Measurements from ENCODE around the gene C22orf31. TPM values are rescaled to one million over a fixed set of nuclear protein-coding genes. Genes with fewer than 3 reads are reported as not detected.

Gene C22orf31
- total RNA-seq, 1 experiment from 2014 or later = not detected

DNA sequence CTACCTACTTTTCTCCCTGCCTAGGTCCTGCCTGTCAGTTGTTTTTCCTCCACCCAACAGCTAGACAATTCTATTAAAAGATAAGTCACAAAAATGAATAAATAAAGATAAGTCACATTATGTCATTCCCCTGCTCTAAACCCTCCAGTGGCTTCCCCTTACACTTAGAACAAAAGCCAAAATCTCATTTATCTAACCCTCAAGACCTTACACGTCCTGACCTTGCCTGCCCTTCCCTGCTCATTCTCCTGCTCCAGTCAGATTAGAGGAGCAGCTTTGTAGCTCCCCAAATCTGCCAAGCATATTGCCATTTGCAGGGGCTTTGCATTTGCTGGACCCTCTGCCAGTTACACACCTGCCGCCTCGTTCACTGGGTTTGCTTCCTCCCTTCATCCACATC, 27.9 kb upstream of the C22orf31 start:
- ATAC-seq (no peak), DNase-seq (ENCODE audit: low read depth, low spot score) (no peak)
- Histone ChIP-seq H3K79me2 (ENCODE audit: insufficient read depth, low read length) (no peaks in the 10 kb centered on the region), H3K27me3 (ENCODE audit: insufficient read depth, low read length) (no peaks in the 10 kb centered on the region), H3K27ac (ENCODE audit: low read depth, low read length) (no peak overlapping the region), H3K9me3 (ENCODE audit: control insufficient read depth in 1 of 2, insufficient read depth in 1 of 2, low read depth in 1 of 2, low read length in 2 of 2) (no peaks in the 10 kb centered on the region), H3K9ac (ENCODE audit: low read length) (no peak overlapping the region), H3K4me2 (ENCODE audit: low read length) (no peak overlapping the region), H2AFZ (ENCODE audit: low read depth, low read length, poor library complexity, severe bottlenecking) (no peak overlapping the region), H3K4me3 (replicated peaks in 1 of 2; ENCODE audit: low read depth in 1 of 2, low read length in 2 of 2) (no peak overlapping the region), H3K36me3 (ENCODE audit: control insufficient read depth in 1 of 2, insufficient read depth in 2 of 2, low read length in 2 of 2) (no peaks in the 10 kb centered on the region), H3K4me1 (ENCODE audit: control insufficient read depth in 1 of 2, insufficient read depth in 2 of 2, low read length in 2 of 2) (no peaks in the 10 kb centered on the region), H3K9me2 (ENCODE audit: insufficient read depth) (no peaks in the 10 kb centered on the region), H4K20me1 (ENCODE audit: insufficient read depth) (no peaks in the 10 kb centered on the region)
- no TSS peak for BruUV-seq (replicated peaks)
- intact Hi-C loops (cut with micrococcal nuclease) = no loop called here
- RAD21 ChIA-PET (ENCODE audit: low non-redundant PET in 1 of 2, low total read pairs in 2 of 2, uncharacterized antibody in 2 of 2, unreplicated experiment in 2 of 2) = no interaction called here
- CTCF ChIA-PET = no interaction called here
- POLR2A ChIA-PET = no interaction called here
- no peak for TF ChIP-seq YY1 (IDR thresholded peaks at IDR 0.05; ENCODE audit: extremely low read depth, insufficient replicate concordance, low read depth, low read length)
- TF ChIP-seq SP1 (IDR thresholded peaks at IDR 0.05; ENCODE audit: low read depth) = no peak
- TF ChIP-seq ZBTB33 (IDR thresholded peaks at IDR 0.05; ENCODE audit: extremely low read depth, insufficient replicate concordance, low read length) = no peak
- no peak for TF ChIP-seq FOSL1 (IDR thresholded peaks at IDR 0.05; ENCODE audit: low read depth)
- no peak for TF ChIP-seq ELF1 (IDR thresholded peaks at IDR 0.05; ENCODE audit: borderline replicate concordance, low read depth)
- no peak for TF ChIP-seq POLR2A (IDR thresholded peaks at IDR 0.05; ENCODE audit: borderline replicate concordance, extremely low read depth, insufficient read depth, insufficient read length)
- no peak for TF ChIP-seq EGR1 (IDR thresholded peaks at IDR 0.05; ENCODE audit: low read depth)
- TF ChIP-seq ZNF274 (IDR thresholded peaks at IDR 0.05; ENCODE audit: low read depth, low read length) = no peak
- TF ChIP-seq MAX (IDR thresholded peaks at IDR 0.05) = no peak
- TF ChIP-seq CEBPB (IDR thresholded peaks at IDR 0.05; ENCODE audit: low read depth) = no peak
- no peak for TF ChIP-seq EZH2 (IDR thresholded peaks at IDR 0.05)
- no peak for TF ChIP-seq TCF7L2 (IDR thresholded peaks at IDR 0.05; ENCODE audit: borderline replicate concordance, extremely low read depth, insufficient read depth, insufficient read length)
- TF ChIP-seq, protein P1, sequence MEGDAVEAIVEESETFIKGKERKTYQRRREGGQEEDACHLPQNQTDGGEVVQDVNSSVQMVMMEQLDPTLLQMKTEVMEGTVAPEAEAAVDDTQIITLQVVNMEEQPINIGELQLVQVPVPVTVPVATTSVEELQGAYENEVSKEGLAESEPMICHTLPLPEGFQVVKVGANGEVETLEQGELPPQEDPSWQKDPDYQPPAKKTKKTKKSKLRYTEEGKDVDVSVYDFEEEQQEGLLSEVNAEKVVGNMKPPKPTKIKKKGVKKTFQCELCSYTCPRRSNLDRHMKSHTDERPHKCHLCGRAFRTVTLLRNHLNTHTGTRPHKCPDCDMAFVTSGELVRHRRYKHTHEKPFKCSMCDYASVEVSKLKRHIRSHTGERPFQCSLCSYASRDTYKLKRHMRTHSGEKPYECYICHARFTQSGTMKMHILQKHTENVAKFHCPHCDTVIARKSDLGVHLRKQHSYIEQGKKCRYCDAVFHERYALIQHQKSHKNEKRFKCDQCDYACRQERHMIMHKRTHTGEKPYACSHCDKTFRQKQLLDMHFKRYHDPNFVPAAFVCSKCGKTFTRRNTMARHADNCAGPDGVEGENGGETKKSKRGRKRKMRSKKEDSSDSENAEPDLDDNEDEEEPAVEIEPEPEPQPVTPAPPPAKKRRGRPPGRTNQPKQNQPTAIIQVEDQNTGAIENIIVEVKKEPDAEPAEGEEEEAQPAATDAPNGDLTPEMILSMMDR (IDR thresholded peaks at IDR 0.05 in 2 of 3, conservative IDR thresholded peaks at IDR 0.05 in 1 of 3; ENCODE audit: borderline replicate concordance in 1 of 3, insufficient read depth in 1 of 3, low read depth in 2 of 3, low read length in 2 of 3) = no peak
- no peak for TF ChIP-seq ZFX (IDR thresholded peaks at IDR 0.05)

Data from HCT116 (cell line).